HFF-Myc (cell line): ENCODE results near the gene CCR2.
"Not testable (repeated sequence)": the region's sequence is repeated elsewhere in the genome, so short reads cannot be mapped to it uniquely, and the experiment has no call there.

Experiments
- DNase-seq: peaks from one replicate; pipeline ENCODE4 v3.0.0-alpha.2; 2011; ENCODE audit warnings: low read depth; ENCODE audit errors: extremely low read depth
- H3K4me3 ChIP-seq: replicated peaks from 2 replicates; pipeline ENCODE4 v1.5.1; 2011; ENCODE audit warnings: low read depth, mild to moderate bottlenecking, control low read depth, low read length
- TF ChIP-seq, protein P1 (sequence below): IDR thresholded peaks from 2 replicates; pipeline ENCODE4 v1.5.1; 2012; ENCODE audit warnings: mild to moderate bottlenecking, low read depth, low read length, control low read depth; ENCODE audit errors: missing control alignments

CCR2 gene

DNA sequence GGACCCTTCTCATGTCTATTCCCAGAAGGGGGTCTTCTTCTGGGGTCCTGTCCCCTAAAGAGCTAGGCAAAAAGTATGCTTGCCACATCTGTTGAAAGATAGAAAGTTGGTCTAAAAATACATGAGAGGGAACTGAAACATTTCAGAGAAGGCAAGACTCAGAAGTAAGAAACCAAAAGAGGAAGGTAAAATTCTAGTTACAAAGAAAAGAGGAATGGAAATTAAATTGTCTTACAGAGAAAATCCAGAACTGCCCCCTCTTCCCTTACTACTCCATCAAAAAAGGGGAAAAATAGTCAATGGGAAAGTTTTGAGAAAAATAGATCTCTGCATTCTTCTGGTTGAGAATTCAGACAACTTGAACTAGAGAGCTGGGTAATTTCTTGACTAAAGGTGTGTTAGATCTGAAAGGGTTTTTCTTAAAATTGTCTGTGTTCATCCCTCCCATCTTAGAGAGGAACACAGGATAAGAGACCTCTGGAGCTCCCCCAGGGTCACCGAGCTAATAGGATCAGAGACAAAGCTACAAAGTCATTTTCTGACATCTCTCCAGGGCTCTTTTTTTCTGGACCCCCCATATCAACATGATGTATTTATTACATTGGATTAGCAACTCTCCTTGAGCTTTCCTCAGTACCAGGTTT is 32.3 kb upstream of the CCR2 start:
- TF ChIP-seq, protein P1, sequence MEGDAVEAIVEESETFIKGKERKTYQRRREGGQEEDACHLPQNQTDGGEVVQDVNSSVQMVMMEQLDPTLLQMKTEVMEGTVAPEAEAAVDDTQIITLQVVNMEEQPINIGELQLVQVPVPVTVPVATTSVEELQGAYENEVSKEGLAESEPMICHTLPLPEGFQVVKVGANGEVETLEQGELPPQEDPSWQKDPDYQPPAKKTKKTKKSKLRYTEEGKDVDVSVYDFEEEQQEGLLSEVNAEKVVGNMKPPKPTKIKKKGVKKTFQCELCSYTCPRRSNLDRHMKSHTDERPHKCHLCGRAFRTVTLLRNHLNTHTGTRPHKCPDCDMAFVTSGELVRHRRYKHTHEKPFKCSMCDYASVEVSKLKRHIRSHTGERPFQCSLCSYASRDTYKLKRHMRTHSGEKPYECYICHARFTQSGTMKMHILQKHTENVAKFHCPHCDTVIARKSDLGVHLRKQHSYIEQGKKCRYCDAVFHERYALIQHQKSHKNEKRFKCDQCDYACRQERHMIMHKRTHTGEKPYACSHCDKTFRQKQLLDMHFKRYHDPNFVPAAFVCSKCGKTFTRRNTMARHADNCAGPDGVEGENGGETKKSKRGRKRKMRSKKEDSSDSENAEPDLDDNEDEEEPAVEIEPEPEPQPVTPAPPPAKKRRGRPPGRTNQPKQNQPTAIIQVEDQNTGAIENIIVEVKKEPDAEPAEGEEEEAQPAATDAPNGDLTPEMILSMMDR: no peak
- H3K4me3 ChIP-seq: no peak overlapping the region
- DNase-seq: no peak

DNA sequence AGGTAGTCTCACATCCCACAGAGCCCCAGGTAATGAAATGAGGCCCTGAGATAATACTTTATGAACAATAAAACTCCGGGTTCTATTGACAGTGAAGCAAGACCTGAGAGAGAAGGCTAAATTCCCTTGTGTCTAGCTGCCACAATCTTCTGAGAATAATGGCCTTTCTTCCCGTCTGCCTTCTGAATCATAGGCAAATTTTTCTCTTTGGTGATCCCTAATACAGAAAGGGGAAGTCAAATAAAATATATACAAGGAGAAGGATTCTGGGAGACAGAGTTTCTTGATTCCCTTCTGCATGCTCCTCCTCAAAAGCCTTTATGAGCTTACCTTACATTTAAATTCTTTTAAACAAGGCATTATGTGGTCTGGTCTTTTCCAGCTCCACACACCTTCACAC is 29.9 kb upstream of the CCR2 start:
- no peak overlapping the region for H3K4me3 ChIP-seq
- TF ChIP-seq, protein P1: no peak

DNA sequence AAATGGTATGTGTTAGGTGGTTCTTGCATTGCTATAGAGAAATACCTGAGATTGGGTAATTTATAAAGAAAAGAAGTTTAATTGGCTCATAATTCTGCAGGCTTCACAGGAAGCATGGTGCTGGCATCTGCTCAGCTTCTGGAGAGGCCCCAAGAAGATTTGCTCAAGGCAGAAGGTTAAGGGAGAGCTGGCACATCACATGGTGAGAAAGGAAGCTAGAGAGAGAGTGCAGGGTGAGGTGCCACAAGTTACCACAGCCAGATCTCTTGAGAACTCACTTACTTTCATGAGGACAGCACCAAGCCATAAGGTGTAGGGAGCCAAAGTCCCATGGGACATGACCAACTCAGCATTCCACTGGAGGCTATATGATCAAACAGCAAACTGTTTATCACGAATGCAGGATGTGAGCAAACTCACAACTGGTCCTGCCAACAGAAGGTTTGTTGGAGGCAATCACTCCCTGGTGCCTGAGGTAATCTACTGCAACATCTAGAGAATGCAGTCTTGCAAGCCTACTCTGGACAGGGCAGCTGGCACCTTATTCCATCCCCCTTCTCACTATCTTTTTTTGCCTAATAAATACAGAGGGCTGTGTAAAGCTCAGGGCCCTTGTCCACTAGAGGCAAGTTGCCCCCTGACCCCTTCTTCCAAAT is 28.1 kb upstream of the CCR2 start:
- TF ChIP-seq, protein P1: no peak
- DNase-seq: no peak
- no peak overlapping the region for H3K4me3 ChIP-seq

More for the DNA sequence above, 29.9 kb upstream of the CCR2 start:
- DNase-seq: no peak

DNA sequence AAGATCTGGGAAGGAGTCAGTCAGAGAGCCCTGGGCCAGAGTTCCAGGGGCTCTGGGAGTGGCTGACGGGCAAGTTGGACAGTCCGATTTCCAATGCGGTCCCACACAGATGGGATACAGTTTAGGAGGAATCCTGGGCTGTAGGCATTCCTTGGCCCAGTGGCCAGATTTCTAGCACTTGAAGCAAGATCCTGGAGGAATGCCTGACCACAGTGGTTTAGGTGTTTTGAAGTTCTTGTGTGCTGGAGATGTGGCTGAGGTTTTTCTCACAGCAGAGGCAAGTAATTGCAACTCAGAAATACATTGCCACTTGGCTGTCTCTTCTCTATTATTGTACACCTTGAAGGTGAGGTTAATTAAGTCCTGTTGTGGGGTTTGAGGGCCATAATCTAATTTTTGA is 23.2 kb upstream of the CCR2 start:
- DNase-seq, H3K4me3 ChIP-seq: not testable (repeated sequence)

DNA sequence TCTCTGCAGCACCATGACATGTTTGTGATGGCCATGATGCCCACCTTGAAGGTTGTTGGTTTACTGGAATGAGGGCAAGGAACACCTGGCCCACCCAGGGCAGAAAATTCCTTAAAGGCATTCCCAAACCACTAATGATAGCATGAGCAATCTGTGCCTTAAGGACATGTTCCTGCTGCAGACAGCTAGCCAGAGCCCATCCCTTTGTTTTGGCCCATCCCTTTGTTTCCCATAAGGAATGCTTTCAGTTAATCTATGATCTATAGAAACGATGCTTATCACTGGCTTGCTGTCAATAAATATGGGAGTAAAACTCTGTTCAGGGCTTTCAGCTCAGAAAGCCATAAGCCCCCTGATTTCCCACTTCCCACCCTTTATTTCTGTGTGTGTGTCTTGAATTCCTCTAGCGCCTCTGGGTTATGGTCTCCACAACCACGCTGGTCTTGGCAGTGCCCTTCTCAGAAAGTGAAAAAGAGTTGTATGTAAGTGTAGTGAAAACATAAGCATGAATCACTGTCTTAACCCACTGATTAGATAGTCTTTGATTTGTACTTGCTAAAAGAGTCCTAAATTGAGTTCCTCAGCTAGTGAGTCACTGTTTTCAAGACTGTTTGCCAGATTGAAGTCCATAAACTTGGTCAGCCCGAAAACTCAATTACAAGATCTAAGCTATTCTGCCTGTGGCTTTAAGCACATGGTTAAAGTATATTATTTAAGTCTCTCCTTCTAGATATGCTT is 19.0 kb upstream of the CCR2 start:
- H3K4me3 ChIP-seq: no peak overlapping the region
- no peak for DNase-seq
- TF ChIP-seq, protein P1: no peak

DNA sequence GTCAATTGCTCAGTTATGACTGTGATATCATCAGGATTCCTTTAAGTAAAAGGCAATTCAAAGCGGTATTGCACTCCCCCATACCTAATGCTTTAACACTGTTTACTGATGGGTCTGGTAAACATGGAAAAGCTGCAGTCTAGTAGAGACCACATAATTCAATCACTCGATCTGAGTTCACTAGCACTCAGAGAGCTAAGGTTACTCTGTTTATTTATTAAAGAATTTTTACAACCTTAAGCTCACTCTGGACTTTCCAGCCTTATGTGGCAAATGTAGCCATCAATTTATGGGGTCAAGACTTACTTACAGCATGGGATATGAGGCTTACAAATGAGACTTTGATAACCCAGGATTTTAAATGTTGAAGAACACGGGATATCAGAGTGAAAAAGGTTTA is 18.4 kb upstream of the CCR2 start:
- DNase-seq: no peak
- TF ChIP-seq, protein P1: no peak
- H3K4me3 ChIP-seq: no peak overlapping the region

DNA sequence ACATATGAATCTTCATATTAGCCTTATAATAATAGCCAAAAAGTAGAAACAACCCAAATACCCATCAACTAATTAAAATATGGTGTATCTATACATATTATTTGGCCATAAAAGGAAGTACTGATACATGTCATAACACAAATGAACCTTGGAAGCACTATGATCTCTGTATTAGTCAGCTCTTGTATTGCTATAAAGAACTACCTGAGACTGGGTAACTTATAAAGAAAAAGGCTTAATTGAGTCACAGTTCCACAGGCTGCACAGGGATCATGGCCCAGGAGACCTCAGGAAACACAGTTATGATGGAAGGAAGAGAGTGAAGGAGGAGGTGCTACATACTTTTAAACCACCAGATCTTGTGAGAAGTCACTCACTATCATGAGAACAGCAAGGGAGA is 16.0 kb upstream of the CCR2 start:
- no peak overlapping the region for H3K4me3 ChIP-seq
- DNase-seq: no peak
- TF ChIP-seq, protein P1: no peak
